Natural killer cell (primary cell): ENCODE measurements around the gene PLPPR3. TPM values are rescaled to one million over a fixed set of nuclear protein-coding genes. Genes with fewer than 3 reads are reported as not detected.

Source experiments
- ATAC-seq, 3 donors: fragments of 150-1000 bp in 2 of 3; fragments of 200-7000 bp in 1 of 3; cut with Tn5 transposase; 1 replicate in 1 of 3; 2 replicates in 2 of 3; pipeline ENCODE4 v1.10.0; 2021; ENCODE audit warnings: mild to moderate bottlenecking in 2 of 3, moderate library complexity in 2 of 3
- DNase-seq, 2 donors: peaks; one replicate each; pipeline versions ENCODE4 v3.0.0 to v3.0.0-alpha.2; 2013 to 2021; ENCODE audit warnings: mixed read lengths in 1 of 2
- H3K27ac ChIP-seq: one replicate; pipeline ENCODE4 v1.5.1; 2013; ENCODE audit warnings: mild to moderate bottlenecking, low read length
- H3K27me3 ChIP-seq: one replicate; pipeline ENCODE4 v1.6.1; 2013; ENCODE audit warnings: low read length; ENCODE audit not compliant: control insufficient read depth, insufficient read depth
- H3K36me3 ChIP-seq: one replicate; pipeline ENCODE4 v1.6.1; 2013; ENCODE audit warnings: low read length; ENCODE audit not compliant: control insufficient read depth, insufficient read depth
- H3K4me1 ChIP-seq: one replicate; pipeline ENCODE4 v1.6.1; 2013; ENCODE audit warnings: low read length; ENCODE audit not compliant: control insufficient read depth, insufficient read depth
- H3K4me3 ChIP-seq: one replicate; pipeline ENCODE4 v1.5.1; 2013; ENCODE audit warnings: low read length
- H3K9me3 ChIP-seq: one replicate; pipeline ENCODE4 v1.6.1; 2013; ENCODE audit warnings: low read length; ENCODE audit not compliant: control insufficient read depth, insufficient read depth
- H3K27ac Mint-ChIP-seq, 2 donors: one replicate each; pipeline ENCODE4 v1.8.0; 2022; ENCODE audit warnings: mild to moderate bottlenecking in 2 of 2, mixed read lengths in 2 of 2, moderate library complexity in 1 of 2
- H3K27me3 Mint-ChIP-seq, 2 donors: one replicate each; pipeline ENCODE4 v1.8.0; 2022; ENCODE audit warnings: low read depth in 2 of 2, mixed read lengths in 2 of 2
- H3K36me3 Mint-ChIP-seq: one replicate; pipeline ENCODE4 v1.8.0; 2022; ENCODE audit warnings: mixed read lengths
- H3K4me1 Mint-ChIP-seq, 2 donors: one replicate each; pipeline ENCODE4 v1.8.0; 2022; ENCODE audit warnings: mixed read lengths in 2 of 2
- H3K4me3 Mint-ChIP-seq: one replicate; pipeline ENCODE4 v1.8.0; 2022; ENCODE audit warnings: mild to moderate bottlenecking, moderate library complexity, mixed read lengths
- H3K9me3 Mint-ChIP-seq, 2 donors: one replicate each; pipeline ENCODE4 v1.8.0; 2022; ENCODE audit warnings: mixed read lengths in 2 of 2
- CTCF ChIP-seq: fragments of 200-600 bp; IDR thresholded peaks from one replicate; pipeline ENCODE4 v1.8.0; 2022; ENCODE audit warnings: antibody characterized with exemption
- WGBS: methylation state at CpG from one replicate; pipeline ENCODE4 v1.1.7; 2013; ENCODE audit warnings: missing lambda C conversion rate; ENCODE audit not compliant: insufficient coverage; 5-methylcytosine and 5-hydroxymethylcytosine counted together
- intact Hi-C: fragments of 100-400 bp; cut with micrococcal nuclease; formaldehyde crosslinking; loops from one replicate; pipeline ENCODE4 v1.14.2; 2022
- total RNA-seq, 4 donors: library from RNA; stranded (reverse); fragments of 120-200 nt in 1 of 4; gene quantifications; one replicate each; pipeline versions ENCODE4 v1.2.3 to v1.2.4, GENCODE V29; 2013 to 2022

The PLPPR3 gene
- total RNA-seq = not detected
- total RNA-seq (2013) = not detected

GRCh38 chr19:821825-822503, at the start of gene PLPPR3:
PLPPR3 (minus strand) TSS chr19:821955; CDS start chr19:821559, 396 bp downstream.
- H3K4me1 ChIP-seq = no peaks in the 10 kb centered on the region
- no peaks in the 10 kb centered on the region for H3K9me3 ChIP-seq
- peaks cover 11% of the 10 kb centered on the region for H3K27me3 ChIP-seq
- H3K4me3 ChIP-seq = no peak within 1 kb of the TSS
- no peaks in the 10 kb centered on the region for H3K36me3 Mint-ChIP-seq
- peaks cover 6 to 10% of the 10 kb centered on the region in 2 donors for H3K27me3 Mint-ChIP-seq
- no peak within 1 kb of the TSS for H3K27ac ChIP-seq
- under 1% methylated on average over 68 of the region's 86 CpGs for WGBS
- H3K36me3 ChIP-seq = no peaks in the 10 kb centered on the region
- DNase-seq = no peak
- H3K27ac Mint-ChIP-seq = no peak within 1 kb of the TSS
- intact Hi-C loops = no loop called here
- peaks cover 0 to 2% of the 10 kb centered on the region in 2 donors for H3K4me1 Mint-ChIP-seq
- ATAC-seq = no peak
- no peaks in the 10 kb centered on the region for H3K9me3 Mint-ChIP-seq
- peak within 1 kb of the TSS; percentile 28 for H3K4me3 Mint-ChIP-seq
- no peak for TF ChIP-seq CTCF

- no peak for ATAC-seq
- Mint-ChIP-seq H3K27me3 (no peaks in the 10 kb centered on the region), H3K4me1 (peaks cover 0 to 14% of the 10 kb centered on the region in 2 donors), H3K27ac (no peak overlapping the region), H3K9me3 (no peaks in the 10 kb centered on the region), H3K36me3 (no peaks in the 10 kb centered on the region), H3K4me3 (no peak overlapping the region)
- Histone ChIP-seq H3K4me3 (no peak overlapping the region), H3K36me3 (peaks cover 18% of the 10 kb centered on the region), H3K27ac (no peak overlapping the region), H3K4me1 (peaks cover 20% of the 10 kb centered on the region), H3K27me3 (no peaks in the 10 kb centered on the region), H3K9me3 (no peaks in the 10 kb centered on the region)
- 98% methylated on average over 28 of the region's 28 CpGs for WGBS
- TF ChIP-seq CTCF = no peak
- no peak for DNase-seq
- intact Hi-C loops = no loop called here
Observed at GRCh38 chr19:870963-871401, 49.2 kb upstream of the PLPPR3 start.

- no peak overlapping the region for H3K27ac ChIP-seq
- H3K27me3 ChIP-seq = no peaks in the 10 kb centered on the region
- H3K4me3 ChIP-seq = no peak overlapping the region
- H3K27me3 Mint-ChIP-seq = no peaks in the 10 kb centered on the region
- ATAC-seq (no peak), DNase-seq (no peak)
- TF ChIP-seq CTCF = no peak
- H3K4me3 Mint-ChIP-seq = peak overlapping the region; percentile 6
- H3K9me3 Mint-ChIP-seq = no peaks in the 10 kb centered on the region
- peaks cover 20% of the 10 kb centered on the region for H3K4me1 ChIP-seq
- no peaks in the 10 kb centered on the region for H3K9me3 ChIP-seq
- H3K36me3 Mint-ChIP-seq = no peaks in the 10 kb centered on the region
- H3K36me3 ChIP-seq = peaks cover 18% of the 10 kb centered on the region
- intact Hi-C loops = no loop called here
- H3K27ac Mint-ChIP-seq = peak overlapping the region in 1 of 2 donors; percentile 6
- 97% methylated on average over 7 of the region's 8 CpGs for WGBS
- peaks cover 0 to 14% of the 10 kb centered on the region in 2 donors for H3K4me1 Mint-ChIP-seq
Observed at GRCh38 chr19:870314-870713, 48.6 kb upstream of the PLPPR3 start.
